IPS-20b (cell line): ENCODE data around the gene ABCD2.
"Not testable (repeated sequence)": the region's sequence is repeated elsewhere in the genome, so short reads cannot be mapped to it uniquely, and the experiment has no call there.

Source experiments
- H3K27ac ChIP-seq: one replicate; pipeline ENCODE4 v1.5.1; 2013; ENCODE audit warnings: low read length
- H3K27me3 ChIP-seq: 2 replicates; pipeline ENCODE4 v1.6.1; 2013; ENCODE audit warnings: mild to moderate bottlenecking, low read length, inconsistent platforms; ENCODE audit not compliant: insufficient read depth
- H3K36me3 ChIP-seq: 2 replicates; pipeline ENCODE4 v1.6.1; 2013; ENCODE audit warnings: low read depth, mild to moderate bottlenecking, inconsistent platforms, low read length, moderate library complexity; ENCODE audit not compliant: insufficient read depth
- H3K4me1 ChIP-seq: 2 replicates; pipeline ENCODE4 v1.6.1; 2013; ENCODE audit warnings: mild to moderate bottlenecking, control low read depth, inconsistent platforms, low read length, moderate library complexity; ENCODE audit not compliant: insufficient read depth
- H3K4me3 ChIP-seq: 2 replicates; pipeline ENCODE4 v1.5.1; 2013; ENCODE audit warnings: mild to moderate bottlenecking, low read length, inconsistent platforms
- H3K9ac ChIP-seq: 2 replicates; pipeline ENCODE4 v1.6.1; 2013; ENCODE audit warnings: low read depth, mild to moderate bottlenecking, inconsistent platforms, low read length, moderate library complexity
- H3K9me3 ChIP-seq: 2 replicates; pipeline ENCODE4 v1.6.1; 2013; ENCODE audit warnings: mild to moderate bottlenecking, low read depth, low read length, inconsistent platforms; ENCODE audit not compliant: insufficient read depth

The ABCD2 gene

DNA sequence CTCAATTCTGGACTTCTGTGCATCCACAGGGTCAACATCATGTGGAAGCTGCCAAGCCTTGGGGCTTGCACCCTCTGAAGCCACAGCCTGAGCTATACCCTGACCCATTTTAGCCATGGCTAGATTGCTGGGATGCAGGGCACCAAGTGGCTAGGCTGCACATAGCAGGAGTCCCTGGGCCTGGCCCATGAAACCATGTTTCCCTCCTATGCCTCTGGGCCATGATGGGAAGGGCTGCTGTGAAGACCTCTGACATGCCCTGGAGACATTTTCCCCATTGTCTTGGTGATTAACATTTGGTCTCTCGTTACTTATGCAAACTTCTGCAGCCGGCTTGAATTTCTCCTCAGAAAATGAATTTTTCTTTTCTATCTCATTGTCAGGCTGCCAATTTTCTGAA is 92.6 kb downstream of the ABCD2 start:
- Histone ChIP-seq H3K36me3 (no peaks in the 10 kb centered on the region), H3K27ac (no peak overlapping the region), H3K27me3 (no peaks in the 10 kb centered on the region), H3K9ac (no peak overlapping the region), H3K4me1 (no peaks in the 10 kb centered on the region), H3K9me3 (peaks cover 21% of the 10 kb centered on the region), H3K4me3 (no peak overlapping the region)

GRCh38 chr12:39522167-39522566 is 97.4 kb downstream of the ABCD2 start:
- peaks cover 16% of the 10 kb centered on the region for H3K9me3 ChIP-seq
- H3K36me3 ChIP-seq, H3K4me3 ChIP-seq, H3K27me3 ChIP-seq, H3K4me1 ChIP-seq, H3K27ac ChIP-seq, H3K9ac ChIP-seq: not testable (repeated sequence)

- H3K9ac ChIP-seq: no peak overlapping the region
- no peaks in the 10 kb centered on the region for H3K27me3 ChIP-seq
- no peak overlapping the region for H3K27ac ChIP-seq
- H3K4me3 ChIP-seq: no peak overlapping the region
- H3K36me3 ChIP-seq: no peaks in the 10 kb centered on the region
- H3K9me3 ChIP-seq: peaks cover 18% of the 10 kb centered on the region
- no peaks in the 10 kb centered on the region for H3K4me1 ChIP-seq
These were observed 109.6 kb downstream of the ABCD2 start for GRCh38 chr12:39510001-39510400.

- H3K4me1 ChIP-seq: peaks cover 10% of the 10 kb centered on the region; the same call in 1 of the 2 replicates
- no peak overlapping the region for H3K4me3 ChIP-seq
- no peak overlapping the region for H3K27ac ChIP-seq
- H3K27me3 ChIP-seq: no peaks in the 10 kb centered on the region
- no peak overlapping the region for H3K9ac ChIP-seq
- H3K9me3 ChIP-seq: peaks cover 3% of the 10 kb centered on the region
- H3K36me3 ChIP-seq: no peaks in the 10 kb centered on the region
These were observed 114.0 kb downstream of the ABCD2 start for GRCh38 chr12:39505554-39505953.

DNA sequence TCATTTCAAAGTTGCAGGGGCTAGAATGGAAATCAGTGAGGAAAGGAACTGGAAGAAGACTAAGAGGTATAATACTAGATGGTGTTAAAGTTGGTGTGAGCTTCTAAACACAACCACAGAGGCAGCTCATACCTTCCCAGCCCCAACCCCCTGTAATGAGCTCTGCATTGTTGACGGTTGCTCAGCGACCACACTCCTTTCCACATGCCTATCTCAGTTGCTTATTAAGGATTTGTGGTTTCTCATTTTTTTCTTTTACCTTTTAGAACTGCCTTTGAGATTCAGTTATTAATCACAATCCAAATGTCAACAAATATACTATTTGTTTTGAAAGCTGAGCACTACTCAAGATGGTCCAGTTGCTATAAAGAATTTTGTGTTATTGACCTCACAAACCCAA is 114.6 kb downstream of the ABCD2 start:
- no peaks in the 10 kb centered on the region for H3K36me3 ChIP-seq
- no peaks in the 10 kb centered on the region for H3K27me3 ChIP-seq
- H3K9ac ChIP-seq: no peak overlapping the region
- H3K4me3 ChIP-seq: no peak overlapping the region
- H3K9me3 ChIP-seq: no peaks in the 10 kb centered on the region
- peaks cover 10% of the 10 kb centered on the region; the same call in 1 of the 2 replicates for H3K4me1 ChIP-seq
- H3K27ac ChIP-seq: no peak overlapping the region

- Histone ChIP-seq H3K36me3 (no peaks in the 10 kb centered on the region), H3K4me3 (no peak overlapping the region), H3K27me3 (no peaks in the 10 kb centered on the region), H3K4me1 (peaks cover 10% of the 10 kb centered on the region; the same call in 1 of the 2 replicates), H3K27ac (no peak overlapping the region), H3K9me3 (no peaks in the 10 kb centered on the region), H3K9ac (no peak overlapping the region)
These were observed 116.2 kb downstream of the ABCD2 start for GRCh38 chr12:39503439-39503838.

DNA sequence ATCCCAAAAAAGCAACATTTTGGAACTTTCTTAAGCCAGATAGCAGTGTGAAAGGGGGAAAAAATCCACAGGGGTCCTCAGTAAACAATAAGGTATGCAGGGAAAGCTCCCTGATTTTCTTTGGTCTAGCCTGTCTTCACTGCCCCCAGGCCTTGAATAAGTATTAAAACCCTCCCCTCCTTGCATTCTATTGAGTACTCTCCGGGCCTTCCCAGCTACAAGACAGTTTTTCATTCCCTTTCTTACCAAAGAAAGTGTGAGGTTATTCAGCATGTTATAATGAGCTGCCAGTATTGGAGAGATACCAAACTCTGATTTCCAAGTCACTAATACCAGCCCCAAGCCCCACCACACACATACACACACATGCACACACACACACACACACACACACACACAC is 116.9 kb downstream of the ABCD2 start:
- H3K4me1 ChIP-seq: peaks cover 10% of the 10 kb centered on the region; the same call in 1 of the 2 replicates
- H3K27me3 ChIP-seq: no peaks in the 10 kb centered on the region
- no peak overlapping the region for H3K9ac ChIP-seq
- no peaks in the 10 kb centered on the region for H3K36me3 ChIP-seq
- no peaks in the 10 kb centered on the region for H3K9me3 ChIP-seq
- no peak overlapping the region for H3K4me3 ChIP-seq
- no peak overlapping the region for H3K27ac ChIP-seq
